Thymus (tissue), 11 donors: ENCODE results near the gene ENPP3. TPM values are rescaled to one million over a fixed set of nuclear protein-coding genes. Genes with fewer than 3 reads are reported as not detected.

Experiments used
- DNase-seq, 9 donors: peaks; one replicate each; pipeline ENCODE4 v3.0.0-alpha.2; 2013; ENCODE audit warnings: low spot score in 9 of 9, low read depth in 6 of 9, missing footprints in 1 of 9
- H3K27ac ChIP-seq, 2 donors: one replicate each; pipeline ENCODE4 v1.5.1; 2013; ENCODE audit warnings: control low read depth in 1 of 2, low read depth in 1 of 2, low read length in 1 of 2, mild to moderate bottlenecking in 1 of 2, moderate library complexity in 1 of 2
- H3K27me3 ChIP-seq, 2 donors: one replicate each; pipeline ENCODE4 v1.5.1; 2013; ENCODE audit warnings: low read length in 1 of 2; ENCODE audit not compliant: control insufficient read depth in 2 of 2, insufficient read depth in 1 of 2
- H3K36me3 ChIP-seq, 2 donors: one replicate each; pipeline ENCODE4 v1.5.1; 2013; ENCODE audit warnings: low read length in 1 of 2, mild to moderate bottlenecking in 1 of 2, moderate library complexity in 1 of 2; ENCODE audit not compliant: control insufficient read depth in 2 of 2, insufficient read depth in 2 of 2
- H3K4me1 ChIP-seq, 2 donors: one replicate each; pipeline ENCODE4 v1.5.1; 2013; ENCODE audit warnings: low read length in 2 of 2; ENCODE audit not compliant: control insufficient read depth in 2 of 2, insufficient read depth in 2 of 2
- H3K4me3 ChIP-seq, 2 donors: one replicate each; pipeline ENCODE4 v1.5.1; 2013; ENCODE audit warnings: low read length in 2 of 2, control low read depth in 1 of 2, mild to moderate bottlenecking in 1 of 2
- H3K9me3 ChIP-seq, 2 donors: one replicate each; pipeline ENCODE4 v1.5.1; 2013; ENCODE audit warnings: low read length in 1 of 2, mild to moderate bottlenecking in 1 of 2; ENCODE audit not compliant: control insufficient read depth in 2 of 2, insufficient read depth in 1 of 2
- WGBS: extraction: QIAGEN DNeasy Blood & Tissue Kit; methylation state at CpG from one replicate; pipeline ENCODE4 v1.1.7; 2013; 5-methylcytosine and 5-hydroxymethylcytosine counted together
- polyA plus RNA-seq: library from polyadenylated mRNA; stranded (reverse); fragments of 200-250 nt; gene quantifications from one replicate; pipeline ENCODE4 v1.2.3, GENCODE V29; 2013
- total RNA-seq: library from RNA; stranded (reverse); fragments of 120-200 nt; gene quantifications from one replicate; pipeline ENCODE4 v1.2.4, GENCODE V29; 2013
- donor health status: healthy.

ENPP3 gene
- total and polyA plus RNA-seq, 2 donors, result 4.4 to 50.5 TPM

GRCh38 chr6:131640100-131640499, 3.0 kb downstream of the ENPP3 start:
- H3K27ac ChIP-seq, result no peak overlapping the region
- no peaks in the 10 kb centered on the region for H3K9me3 ChIP-seq
- WGBS, result 79% methylated on average over 2 of the region's 2 CpGs
- no peaks in the 10 kb centered on the region for H3K27me3 ChIP-seq
- H3K36me3 ChIP-seq, result no peaks in the 10 kb centered on the region
- no peak overlapping the region for H3K4me3 ChIP-seq
- peak in 1 of 9 donors; percentile 11 for DNase-seq
- no peaks in the 10 kb centered on the region for H3K4me1 ChIP-seq

- Histone ChIP-seq H3K9me3 (no peaks in the 10 kb centered on the region), H3K36me3 (no peaks in the 10 kb centered on the region), H3K27ac (no peak overlapping the region), H3K4me3 (no peak overlapping the region), H3K27me3 (no peaks in the 10 kb centered on the region), H3K4me1 (no peaks in the 10 kb centered on the region)
- WGBS, result 96% methylated on average over 3 of the region's 3 CpGs
- no peak for DNase-seq
Observed at GRCh38 chr6:131640576-131640975, 3.5 kb downstream of the ENPP3 start.

GRCh38 chr6:131641554-131641953, 4.5 kb downstream of the ENPP3 start:
- no peaks in the 10 kb centered on the region for H3K4me1 ChIP-seq
- no peak overlapping the region for H3K27ac ChIP-seq
- no peaks in the 10 kb centered on the region for H3K36me3 ChIP-seq
- H3K27me3 ChIP-seq, result no peaks in the 10 kb centered on the region
- no peak overlapping the region for H3K4me3 ChIP-seq
- no peaks in the 10 kb centered on the region for H3K9me3 ChIP-seq
- WGBS, result 100% methylated on average over 1 of the region's 1 CpG
- no peak for DNase-seq

GRCh38 chr6:131642565-131642964, 5.5 kb downstream of the ENPP3 start:
- H3K4me1 ChIP-seq, result no peaks in the 10 kb centered on the region
- no peak overlapping the region for H3K4me3 ChIP-seq
- no peaks in the 10 kb centered on the region for H3K9me3 ChIP-seq
- 92% methylated on average over 6 of the region's 6 CpGs for WGBS
- no peak for DNase-seq
- H3K27ac ChIP-seq, result no peak overlapping the region
- H3K27me3 ChIP-seq, result no peaks in the 10 kb centered on the region
- no peaks in the 10 kb centered on the region for H3K36me3 ChIP-seq

GRCh38 chr6:131642987-131643611, 6.0 kb downstream of the ENPP3 start:
- Histone ChIP-seq H3K27me3 (no peaks in the 10 kb centered on the region), H3K9me3 (no peaks in the 10 kb centered on the region), H3K4me1 (no peaks in the 10 kb centered on the region), H3K27ac (no peak overlapping the region), H3K4me3 (no peak overlapping the region), H3K36me3 (no peaks in the 10 kb centered on the region)
- 94% methylated on average over 3 of the region's 3 CpGs for WGBS
- no peak for DNase-seq

- 89% methylated on average over 2 of the region's 2 CpGs for WGBS
- no peak for DNase-seq
- H3K27me3 ChIP-seq, result no peaks in the 10 kb centered on the region
- no peaks in the 10 kb centered on the region for H3K4me1 ChIP-seq
- no peak overlapping the region for H3K4me3 ChIP-seq
- no peak overlapping the region for H3K27ac ChIP-seq
- no peaks in the 10 kb centered on the region for H3K9me3 ChIP-seq
- no peaks in the 10 kb centered on the region for H3K36me3 ChIP-seq
Observed at GRCh38 chr6:131643855-131644460, 6.9 kb downstream of the ENPP3 start.

- Histone ChIP-seq H3K9me3 (no peaks in the 10 kb centered on the region), H3K27me3 (no peaks in the 10 kb centered on the region), H3K4me3 (no peak overlapping the region), H3K27ac (no peak overlapping the region), H3K36me3 (no peaks in the 10 kb centered on the region), H3K4me1 (no peaks in the 10 kb centered on the region)
- DNase-seq, result no peak
- WGBS, result 92% methylated on average over 1 of the region's 1 CpG
Observed at GRCh38 chr6:131644921-131645320, 7.8 kb downstream of the ENPP3 start.

- WGBS, result 99% methylated on average over 2 of the region's 2 CpGs
- Histone ChIP-seq H3K27me3 (no peaks in the 10 kb centered on the region), H3K4me3 (no peak overlapping the region), H3K36me3 (no peaks in the 10 kb centered on the region), H3K9me3 (no peaks in the 10 kb centered on the region), H3K4me1 (no peaks in the 10 kb centered on the region), H3K27ac (no peak overlapping the region)
- DNase-seq, result no peak
Observed at GRCh38 chr6:131645846-131646245, 8.7 kb downstream of the ENPP3 start.

- no peaks in the 10 kb centered on the region for H3K9me3 ChIP-seq
- no peak overlapping the region for H3K4me3 ChIP-seq
- H3K27me3 ChIP-seq, result no peaks in the 10 kb centered on the region
- no peaks in the 10 kb centered on the region for H3K36me3 ChIP-seq
- H3K27ac ChIP-seq, result no peak overlapping the region
- no peaks in the 10 kb centered on the region for H3K4me1 ChIP-seq
- no peak for DNase-seq
Observed at GRCh38 chr6:131646249-131646670, 9.2 kb downstream of the ENPP3 start.
